Measurements from ENCODE around the gene OR8D4.

OR8D4 gene

GRCh38 chr11:123939317-123939716 lies 37.4 kb downstream of the OR8D4 start, which contains the start of gene OR4D5:
OR4D5 (plus strand) TSS chr11:123939617; CDS start chr11:123939617, 0 bp downstream.
- Histone ChIP-seq H3F3A (ENCODE audit: insufficient read depth) (no peaks in the 10 kb centered on the region), H3K36me3 (ENCODE audit: low read length) (no peaks in the 10 kb centered on the region), H2AFZ (ENCODE audit: low read depth, low read length, severe bottlenecking) (no peak within 1 kb of the TSS), H4K20me1 (ENCODE audit: low read depth, low read length) (no peaks in the 10 kb centered on the region), H3K4me2 (ENCODE audit: low read depth, low read length, poor library complexity, severe bottlenecking) (no peak within 1 kb of the TSS), H3K79me2 (ENCODE audit: insufficient read depth, low read length) (no peaks in the 10 kb centered on the region), H3K9me2 (replicated peaks; ENCODE audit: insufficient read depth, low read length) (no peaks in the 10 kb centered on the region), H3K27ac (ENCODE audit: low read depth, low read length) (no peak within 1 kb of the TSS), H3K27me3 (ENCODE audit: low read length) (no peaks in the 10 kb centered on the region), H3K4me3 (ENCODE audit: insufficient read depth, low read length, poor library complexity, severe bottlenecking) (no peak within 1 kb of the TSS), H3K9ac (ENCODE audit: low read length) (no peak within 1 kb of the TSS), H3K9me3 (ENCODE audit: insufficient read depth, low read length) (no peaks in the 10 kb centered on the region)
- TF ChIP-seq EZH2phosphoT487 (conservative IDR thresholded peaks at IDR 0.05; ENCODE audit: low read length) (no peak), CTCF (IDR thresholded peaks at IDR 0.05; ENCODE audit: insufficient read depth, low read length, poor library complexity, severe bottlenecking) (no peak)

GRCh38 chr11:123942413-123942812 lies 40.4 kb downstream of the OR8D4 start:
- Histone ChIP-seq H3K4me3 (ENCODE audit: insufficient read depth, low read length, poor library complexity, severe bottlenecking) (no peak overlapping the region), H3K9me2 (replicated peaks; ENCODE audit: insufficient read depth, low read length) (no peaks in the 10 kb centered on the region), H2AFZ (ENCODE audit: low read depth, low read length, severe bottlenecking) (no peak overlapping the region), H3K27ac (ENCODE audit: low read depth, low read length) (no peak overlapping the region), H3K36me3 (ENCODE audit: low read length) (no peaks in the 10 kb centered on the region), H3K4me2 (ENCODE audit: low read depth, low read length, poor library complexity, severe bottlenecking) (no peak overlapping the region), H3K79me2 (ENCODE audit: insufficient read depth, low read length) (no peaks in the 10 kb centered on the region), H3F3A (ENCODE audit: insufficient read depth) (no peaks in the 10 kb centered on the region), H4K20me1 (ENCODE audit: low read depth, low read length) (no peaks in the 10 kb centered on the region), H3K9me3 (ENCODE audit: insufficient read depth, low read length) (no peaks in the 10 kb centered on the region), H3K27me3 (ENCODE audit: low read length) (no peaks in the 10 kb centered on the region), H3K9ac (ENCODE audit: low read length) (no peak overlapping the region)
- TF ChIP-seq EZH2phosphoT487 (conservative IDR thresholded peaks at IDR 0.05; ENCODE audit: low read length): no peak
- TF ChIP-seq CTCF (IDR thresholded peaks at IDR 0.05; ENCODE audit: insufficient read depth, low read length, poor library complexity, severe bottlenecking): no peak

- Histone ChIP-seq H3K27me3 (ENCODE audit: low read length) (no peaks in the 10 kb centered on the region), H3K4me2 (ENCODE audit: low read depth, low read length, poor library complexity, severe bottlenecking) (no peak within 1 kb of the TSS), H3K9me3 (ENCODE audit: insufficient read depth, low read length) (no peaks in the 10 kb centered on the region), H3K9me2 (replicated peaks; ENCODE audit: insufficient read depth, low read length) (no peaks in the 10 kb centered on the region), H3F3A (ENCODE audit: insufficient read depth) (no peaks in the 10 kb centered on the region), H3K9ac (ENCODE audit: low read length) (no peak within 1 kb of the TSS), H4K20me1 (ENCODE audit: low read depth, low read length) (no peaks in the 10 kb centered on the region), H2AFZ (ENCODE audit: low read depth, low read length, severe bottlenecking) (no peak within 1 kb of the TSS), H3K36me3 (ENCODE audit: low read length) (no peaks in the 10 kb centered on the region), H3K79me2 (ENCODE audit: insufficient read depth, low read length) (no peaks in the 10 kb centered on the region), H3K4me3 (ENCODE audit: insufficient read depth, low read length, poor library complexity, severe bottlenecking) (no peak within 1 kb of the TSS), H3K27ac (ENCODE audit: low read depth, low read length) (no peak within 1 kb of the TSS)
- no peak for TF ChIP-seq CTCF (IDR thresholded peaks at IDR 0.05; ENCODE audit: insufficient read depth, low read length, poor library complexity, severe bottlenecking)
- no peak for TF ChIP-seq EZH2phosphoT487 (conservative IDR thresholded peaks at IDR 0.05; ENCODE audit: low read length)
Measured at GRCh38 chr11:123943738-123944137, 41.8 kb downstream of the OR8D4 start, which contains the start of gene OR6T1. OR6T1 (minus strand) TSS chr11:123943838; CDS start chr11:123943838, 0 bp downstream.

Measured in SU-DHL-6 (cell line).